Astrocyte of the cerebellum (primary cell): ENCODE results near the gene PUSL1.

Experiments
- DNase-seq: peaks from one replicate; pipeline ENCODE4 v3.0.0-alpha.2; 2011; ENCODE audit warnings: low read depth
- H3K4me3 ChIP-seq: 2 replicates; pipeline ENCODE4 v1.5.1; 2011; ENCODE audit warnings: mild to moderate bottlenecking, low read depth, low read length, moderate library complexity
- CTCF ChIP-seq: IDR thresholded peaks from 2 replicates; pipeline ENCODE4 v1.5.1; 2012; ENCODE audit warnings: low read length, low read depth, moderate library complexity, mild to moderate bottlenecking; ENCODE audit errors: missing control alignments
- in situ Hi-C: cut with HindIII; loops from 2 replicates; pipeline ENCODE4 v1.10.0; 2017; ENCODE audit warnings: low sequenced_read_pairs

The PUSL1 gene

GRCh38 chr1:1284221-1285101, 23.9 kb upstream of the PUSL1 start:
- H3K4me3 ChIP-seq: no peak overlapping the region
- no peak for TF ChIP-seq CTCF

GRCh38 chr1:1285102-1285571, 23.3 kb upstream of the PUSL1 start:
- no peak for DNase-seq
- no peak overlapping the region for H3K4me3 ChIP-seq
- no peak for TF ChIP-seq CTCF
- in situ Hi-C loops: loop anchor here (25.0 kb wide), 1 partner anchor 148 kb away; no protein-coding TSS in a partner anchor

More at GRCh38 chr1:1284221-1285101, 23.9 kb upstream of the PUSL1 start:
- no peak for DNase-seq
- in situ Hi-C loops: loop anchor here (25.0 kb wide), 1 partner anchor 147 kb away; no protein-coding TSS in a partner anchor

- no peak for DNase-seq
- no peak overlapping the region for H3K4me3 ChIP-seq
- in situ Hi-C loops: loop anchor here (25.0 kb wide), 1 partner anchor 148 kb away; no protein-coding TSS in a partner anchor
- TF ChIP-seq CTCF: no peak
These were observed 22.6 kb upstream of the PUSL1 start for GRCh38 chr1:1285611-1286311.

GRCh38 chr1:1286313-1287261, 21.8 kb upstream of the PUSL1 start:
- in situ Hi-C loops: loop anchor here (25.0 kb wide), 1 partner anchor 149 kb away; no protein-coding TSS in a partner anchor
- no peak overlapping the region for H3K4me3 ChIP-seq
- DNase-seq: no peak
- no peak for TF ChIP-seq CTCF

- in situ Hi-C loops: loop anchor here (25.0 kb wide), 1 partner anchor 150 kb away; no protein-coding TSS in a partner anchor
These were observed 20.9 kb upstream of the PUSL1 start for GRCh38 chr1:1287288-1288110.

More at GRCh38 chr1:1287288-1288110, 20.9 kb upstream of the PUSL1 start:
- H3K4me3 ChIP-seq: no peak overlapping the region
- DNase-seq: no peak
- no peak for TF ChIP-seq CTCF
